ENCODE data around the gene OPHN1. TPM values are rescaled to one million over a fixed set of nuclear protein-coding genes. Genes with fewer than 3 reads are reported as not detected.
"Not testable (repeated sequence)": the region's sequence is repeated elsewhere in the genome, so short reads cannot be mapped to it uniquely, and the experiment has no call there.

The OPHN1 gene
- total and polyA plus RNA-seq, 2 of the 13 experiments (the other 11 are each of a cell fraction or from before 2014, with no cell fraction given), result 1.6 to 1.7 TPM

- Histone ChIP-seq H3K4me3 (replicated peaks in 1 of 3; ENCODE audit: insufficient read depth in 1 of 3, low read depth in 2 of 3, low read length in 3 of 3) (no peak overlapping the region), H2AFZ (ENCODE audit: low read length) (no peak overlapping the region), H3K79me2 (ENCODE audit: insufficient read depth, low read length) (no peaks in the 10 kb centered on the region), H4K20me1 (ENCODE audit: insufficient read depth, low read length) (no peaks in the 10 kb centered on the region), H3K9me3 (ENCODE audit: low read length) (no peaks in the 10 kb centered on the region), H3K36me3 (replicated peaks in 1 of 2; ENCODE audit: control insufficient read depth in 1 of 2, insufficient read depth in 2 of 2, low read length in 2 of 2) (no peaks in the 10 kb centered on the region), H3K4me1 (ENCODE audit: insufficient read depth, low read length) (no peaks in the 10 kb centered on the region), H3K27me3 (ENCODE audit: control insufficient read depth in 1 of 2, insufficient read depth in 2 of 2, low read length in 2 of 2) (no peaks in the 10 kb centered on the region), H3K4me2 (ENCODE audit: low read depth, low read length) (no peak overlapping the region), H3K27ac (ENCODE audit: extremely low read length, insufficient read depth, low read length) (no peak overlapping the region), H3K9ac (ENCODE audit: insufficient read depth, low read depth, low read length) (no peak overlapping the region)
- DNase-seq (ENCODE audit: low spot score), result no peak
- ChIA-PET POLR2A (no interaction called here), CTCF (ENCODE audit: low intra/inter-chr PET ratio, low total read pairs) (no interaction called here)
- FAIRE-seq, result no peak
- no TSS peak for BruUV-seq (replicated peaks)
- intact Hi-C loops (cut with micrococcal nuclease; ENCODE audit: unreplicated experiment), result no loop called here
- ATAC-seq, result no peak
- in situ Hi-C loops (cut with HindIII; ENCODE audit: extremely low pct_ligation_motif_present, low pct_unique_long_range_greater_than_20kb), result no loop called here
- no peak for TF ChIP-seq SNAPC2 (CRISPR knock-in tag; IDR thresholded peaks at IDR 0.05)
- no peak for TF ChIP-seq ELF4 (CRISPR knock-in tag; IDR thresholded peaks at IDR 0.05; ENCODE audit: borderline replicate concordance)
- no peak for TF ChIP-seq ZNF597 (CRISPR knock-in tag; IDR thresholded peaks at IDR 0.05)
- no peak for TF ChIP-seq ZNF460 (CRISPR knock-in tag; IDR thresholded peaks at IDR 0.05; ENCODE audit: borderline replicate concordance)
- TF ChIP-seq FOXK2 (IDR thresholded peaks at IDR 0.05), result no peak
- TF ChIP-seq ZNF225 (CRISPR knock-in tag; IDR thresholded peaks at IDR 0.05), result no peak
- no peak for TF ChIP-seq MYNN (CRISPR knock-in tag; IDR thresholded peaks at IDR 0.05; ENCODE audit: low read depth)
- TF ChIP-seq ZNF383 (CRISPR knock-in tag; IDR thresholded peaks at IDR 0.05; ENCODE audit: borderline replicate concordance), result no peak
- TF ChIP-seq KMT2A (CRISPR knock-in tag; IDR thresholded peaks at IDR 0.05), result no peak
- TF ChIP-seq NPAS2 (CRISPR knock-in tag; IDR thresholded peaks at IDR 0.05; ENCODE audit: borderline replicate concordance), result no peak
- TF ChIP-seq RARA (CRISPR knock-in tag; IDR thresholded peaks at IDR 0.05), result no peak
- TF ChIP-seq TEAD2 (CRISPR knock-in tag; IDR thresholded peaks at IDR 0.05), result no peak
- no peak for TF ChIP-seq ZNF7 (CRISPR knock-in tag; IDR thresholded peaks at IDR 0.05)
- TF ChIP-seq SUZ12 (IDR thresholded peaks at IDR 0.05; ENCODE audit: low read depth, low read length), result no peak
- no peak for TF ChIP-seq THAP8 (CRISPR knock-in tag; IDR thresholded peaks at IDR 0.05; ENCODE audit: borderline replicate concordance)
- TF ChIP-seq ZBTB38 (CRISPR knock-in tag; IDR thresholded peaks at IDR 0.05), result no peak
- 80% methylated on average over 4 of the region's 4 CpGs for WGBS (ENCODE audit: low lambda C conversion rate)
Measured at GRCh38 chrX:68332201-68332731, 101.0 kb downstream of the OPHN1 start.

GRCh38 chrX:68326841-68327240, 106.5 kb downstream of the OPHN1 start:
- H3K4me1 ChIP-seq (ENCODE audit: insufficient read depth, low read length); ATAC-seq; H4K20me1 ChIP-seq (ENCODE audit: insufficient read depth, low read length); CTCF ChIA-PET (ENCODE audit: low intra/inter-chr PET ratio, low total read pairs); BruUV-seq (replicated peaks); DNase-seq (ENCODE audit: low spot score); FAIRE-seq; H3K36me3 ChIP-seq (replicated peaks in 1 of 2; ENCODE audit: control insufficient read depth in 1 of 2, insufficient read depth in 2 of 2, low read length in 2 of 2); H2AFZ ChIP-seq (ENCODE audit: low read length); H3K79me2 ChIP-seq (ENCODE audit: insufficient read depth, low read length); H3K27me3 ChIP-seq (ENCODE audit: control insufficient read depth in 1 of 2, insufficient read depth in 2 of 2, low read length in 2 of 2); H3K9ac ChIP-seq (ENCODE audit: insufficient read depth, low read depth, low read length); in situ Hi-C loops (cut with HindIII; ENCODE audit: extremely low pct_ligation_motif_present, low pct_unique_long_range_greater_than_20kb); H3K27ac ChIP-seq (ENCODE audit: extremely low read length, insufficient read depth, low read length); H3K4me2 ChIP-seq (ENCODE audit: low read depth, low read length); intact Hi-C loops (cut with micrococcal nuclease; ENCODE audit: unreplicated experiment); H3K9me3 ChIP-seq (ENCODE audit: low read length); H3K4me3 ChIP-seq (replicated peaks in 1 of 3; ENCODE audit: insufficient read depth in 1 of 3, low read depth in 2 of 3, low read length in 3 of 3); POLR2A ChIA-PET: not testable (repeated sequence)
- WGBS (ENCODE audit: low lambda C conversion rate), result no CpG with 5 or more reads among the region's 30 CpGs

Data from HepG2 (cell line).